ENCODE data around the gene FRY.

FRY gene

GRCh38 chr13:32309312-32310133 lies 277.9 kb downstream of the FRY start:
- H3K9me3 ChIP-seq (ENCODE audit: severe bottlenecking): no peaks in the 10 kb centered on the region
- no peak for DNase-seq
- no peaks in the 10 kb centered on the region for H3K36me3 ChIP-seq
- no peaks in the 10 kb centered on the region for H3K27me3 ChIP-seq (ENCODE audit: insufficient read depth, low read depth, severe bottlenecking)
- H3K27ac ChIP-seq: no peak overlapping the region
- H3K4me3 ChIP-seq (ENCODE audit: low read depth, low read length): peak overlapping the region; percentile 26; the same call in 1 of the 2 replicates
- no peak for TF ChIP-seq CTCF (IDR thresholded peaks at IDR 0.05; ENCODE audit: low read depth, low read length)

GRCh38 chr13:32310134-32310706 lies 278.6 kb downstream of the FRY start:
- no peaks in the 10 kb centered on the region for H3K27me3 ChIP-seq (ENCODE audit: insufficient read depth, low read depth, severe bottlenecking)
- no peaks in the 10 kb centered on the region for H3K9me3 ChIP-seq (ENCODE audit: severe bottlenecking)
- peak; percentile 42; the same call in 1 of the 2 replicates for TF ChIP-seq CTCF (IDR thresholded peaks at IDR 0.05; ENCODE audit: low read depth, low read length)
- peak overlapping the region; percentile 26; the same call in 1 of the 2 replicates for H3K4me3 ChIP-seq (ENCODE audit: low read depth, low read length)
- peak; percentile 23 for DNase-seq
- H3K36me3 ChIP-seq: no peaks in the 10 kb centered on the region
- H3K27ac ChIP-seq: no peak overlapping the region

- no peak for DNase-seq
- no peaks in the 10 kb centered on the region for H3K27me3 ChIP-seq (ENCODE audit: insufficient read depth, low read depth, severe bottlenecking)
- H3K9me3 ChIP-seq (ENCODE audit: severe bottlenecking): no peaks in the 10 kb centered on the region
- no peak overlapping the region for H3K4me3 ChIP-seq (ENCODE audit: low read depth, low read length)
- H3K27ac ChIP-seq: no peak overlapping the region
- no peaks in the 10 kb centered on the region for H3K36me3 ChIP-seq
- no peak for TF ChIP-seq CTCF (IDR thresholded peaks at IDR 0.05; ENCODE audit: low read depth, low read length)
Observed at GRCh38 chr13:32311188-32311897, 279.8 kb downstream of the FRY start.

GRCh38 chr13:32314271-32315237 lies 283.0 kb downstream of the FRY start:
- no peak for TF ChIP-seq CTCF (IDR thresholded peaks at IDR 0.05; ENCODE audit: low read depth, low read length)
- Histone ChIP-seq H3K9me3 (ENCODE audit: severe bottlenecking) (no peaks in the 10 kb centered on the region), H3K4me3 (ENCODE audit: low read depth, low read length) (peak overlapping the region; percentile 86), H3K27ac (peak overlapping the region; percentile 99), H3K27me3 (ENCODE audit: insufficient read depth, low read depth, severe bottlenecking) (no peaks in the 10 kb centered on the region), H3K36me3 (peaks cover 6% of the 10 kb centered on the region)
- peak; percentile 25 for DNase-seq

Measured in WERI-Rb-1 (cell line).